Pancreas (tissue), 10 donors: ENCODE data around the gene SCMH1. TPM values are rescaled to one million over a fixed set of nuclear protein-coding genes. Genes with fewer than 3 reads are reported as not detected.
A peak's percentile ranks its signal among the peaks of the same experiment; 100 is the strongest.

ENCODE experiments used
- ATAC-seq, 4 donors: fragments of 200-7000 bp; cut with Tn5 transposase; one replicate each; pipeline versions ENCODE4 v1.8.0 to v1.9.1; 2020; ENCODE audit warnings: mild to moderate bottlenecking in 4 of 4, moderate library complexity in 4 of 4
- DNase-seq, 6 donors: peaks; one replicate each; pipeline ENCODE4 v3.0.0-alpha.2; 2020
- FAIRE-seq: peaks from 2 replicates; lab custom pipeline; 2012; peaks lifted over from hg19 to GRCh38; lab: Jason Lieb, UNC
- H3K27ac ChIP-seq, 4 donors: fragments of 200-600 bp; sonication (generic); 1 replicate in 3 of 4; 2 replicates in 1 of 4; pipeline versions ENCODE4 v1.5.0 to v1.8.0; 2020
- H3K27me3 ChIP-seq, 4 donors: fragments of 200-600 bp; one replicate each; pipeline ENCODE4 v1.8.0; 2021
- H3K36me3 ChIP-seq, 3 donors: fragments of 200-600 bp; sonication (generic) in 1 of 3; one replicate each; pipeline versions ENCODE4 v1.5.0 to v1.8.0; 2020 to 2021
- H3K4me1 ChIP-seq, 3 donors: fragments of 200-600 bp; one replicate each; pipeline ENCODE4 v1.8.0; 2021
- H3K4me3 ChIP-seq, 4 donors: fragments of 200-600 bp; sonication (generic) in 2 of 4; one replicate each; pipeline versions ENCODE4 v1.5.0 to v1.8.0; 2020 to 2021
- H3K9me3 ChIP-seq, 4 donors: fragments of 200-600 bp; one replicate each; pipeline ENCODE4 v1.8.0; 2021
- CTCF ChIP-seq, 4 donors: fragments of 200-600 bp; sonication (generic) in 3 of 4; IDR thresholded peaks; one replicate each; pipeline versions ENCODE4 v1.5.0 to v1.8.0; 2021; ENCODE audit warnings: antibody characterized with exemption in 4 of 4
- WGBS, 2 donors: extraction: QIAGEN DNeasy Blood & Tissue Kit; methylation state at CpG; one replicate each; pipeline ENCODE4 v1.1.7; 2013; 5-methylcytosine and 5-hydroxymethylcytosine counted together
- intact Hi-C, 3 donors: fragments of 100-400 bp; cut with DNase I; formaldehyde crosslinking; loops; one replicate each; pipeline versions ENCODE4 v1.11.1 to v1.14.2; 2022
- polyA plus RNA-seq, 2 donors: library from polyadenylated mRNA; stranded (reverse); fragments of 200-250 nt; gene quantifications; one replicate each; pipeline ENCODE4 v1.2.3, GENCODE V29; 2013
- total RNA-seq, 6 donors: library from RNA; stranded (reverse); fragmentation: NEBNext Ultra II Directional in 4 of 6; extraction: Animal tissue kit (Norgen Biotek cat#: 25700) in 4 of 6; gene quantifications; one replicate each; pipeline versions ENCODE4 v1.2.1 to v1.2.4, GENCODE V29; 2021 to 2023
- donor health status: healthy with polysubstance abuse.
- donor health status: DM: no; HTN: no; CAD: no; lungs with moderate emphysema.
- donor health status: DM: no; HTN: no; CAD: no.
- donor health status: control.
- donor health status: control.
- donor health status: Bipolar disorder and iron deficiency.
- donor health status: DM: yes; HTN: yes; CAD: no.
- donor health status: DM: no; HTN: no; CAD: no.
- donor health status: DM: no; HTN: no; CAD: no.
- donor health status: DM: yes; HTN: yes; CAD: no.

The SCMH1 gene
- total and polyA plus RNA-seq, 8 donors = 24.5 to 41.9 (median 29.9) TPM

- H3K9me3 ChIP-seq = no peaks in the 10 kb centered on the region
- TF ChIP-seq CTCF (IDR thresholded peaks at IDR 0.05) = no peak
- H3K4me1 ChIP-seq = no peaks in the 10 kb centered on the region
- no peak overlapping the region for H3K27ac ChIP-seq
- H3K4me3 ChIP-seq = no peak overlapping the region
- intact Hi-C loops = no loop called here
- no peaks in the 10 kb centered on the region for H3K27me3 ChIP-seq
- DNase-seq (no peak), ATAC-seq (no peak), FAIRE-seq (no peak)
- 83 to 92% methylated on average over 4 of the region's 4 CpGs for WGBS, 2 donors
- H3K36me3 ChIP-seq = no peaks in the 10 kb centered on the region
These were observed 43.7 kb upstream of the SCMH1 start for GRCh38 chr1:41285818-41286217.

- intact Hi-C loops = loop anchor here in 1 of 3 donors (5.0 kb wide), 1 partner anchor 133 kb away; no protein-coding TSS in a partner anchor
- FAIRE-seq = no peak
These were observed 42.0 kb upstream of the SCMH1 start for GRCh38 chr1:41284121-41284520.

GRCh38 chr1:41282679-41283317, 40.7 kb upstream of the SCMH1 start:
- Histone ChIP-seq H3K4me3 (no peak overlapping the region), H3K9me3 (no peaks in the 10 kb centered on the region), H3K36me3 (no peaks in the 10 kb centered on the region), H3K27me3 (no peaks in the 10 kb centered on the region), H3K27ac (no peak overlapping the region), H3K4me1 (no peaks in the 10 kb centered on the region)
- peak; percentile 51 to 77 (median 64) for TF ChIP-seq CTCF (IDR thresholded peaks at IDR 0.05)
- FAIRE-seq (no peak), DNase-seq (peak in 4 of 6 donors; percentile 14 to 71 (median 44)), ATAC-seq (peak; percentile 61 to 88 (median 83))
- intact Hi-C loops = loop anchor here in 1 of 3 donors (5.0 kb wide), 1 partner anchor 135 kb away; no protein-coding TSS in a partner anchor
- WGBS, 2 donors = 43 to 49% methylated on average over 9 of the region's 9 CpGs

More at GRCh38 chr1:41284121-41284520, 42.0 kb upstream of the SCMH1 start:
- WGBS, 2 donors = 83% methylated on average over 2 of the region's 2 CpGs
- no peak for DNase-seq
- H3K4me1 ChIP-seq = no peaks in the 10 kb centered on the region
- TF ChIP-seq CTCF (IDR thresholded peaks at IDR 0.05) = no peak
- no peaks in the 10 kb centered on the region for H3K27me3 ChIP-seq
- ATAC-seq = no peak
- H3K36me3 ChIP-seq = no peaks in the 10 kb centered on the region
- H3K27ac ChIP-seq = no peak overlapping the region
- H3K4me3 ChIP-seq = no peak overlapping the region
- no peaks in the 10 kb centered on the region for H3K9me3 ChIP-seq

GRCh38 chr1:41281334-41281733, 39.2 kb upstream of the SCMH1 start:
- ATAC-seq (no peak), DNase-seq (no peak), FAIRE-seq (no peak)
- Histone ChIP-seq H3K9me3 (no peaks in the 10 kb centered on the region), H3K4me1 (no peaks in the 10 kb centered on the region), H3K27ac (no peak overlapping the region), H3K4me3 (no peak overlapping the region), H3K36me3 (no peaks in the 10 kb centered on the region), H3K27me3 (no peaks in the 10 kb centered on the region)
- WGBS, 2 donors = 68 to 82% methylated on average over 2 of the region's 2 CpGs
- intact Hi-C loops = loop anchor here in 1 of 3 donors (5.0 kb wide), 1 partner anchor 136 kb away; no protein-coding TSS in a partner anchor
- no peak for TF ChIP-seq CTCF (IDR thresholded peaks at IDR 0.05)
